Breast epithelium (tissue), 3 donors: ENCODE data around the gene SDC3.

Experiments
- POLR2A ChIP-seq: fragments of 450-650 bp; IDR thresholded peaks from one replicate; pipeline ENCODE4 v1.6.1; 2016; ENCODE audit warnings: antibody characterized with exemption, mild to moderate bottlenecking, moderate library complexity
- POLR2AphosphoS5 ChIP-seq, 3 donors: sonication (generic); formaldehyde crosslinking; IDR thresholded peaks; one replicate each; pipeline ENCODE4 v1.6.1; 2017; ENCODE audit warnings: antibody characterized with exemption in 3 of 3
- TF ChIP-seq, protein P1 (sequence below), 3 donors: fragments of 450-650 bp; IDR thresholded peaks; one replicate each; pipeline ENCODE4 v1.5.1; 2016 to 2017; ENCODE audit warnings: antibody characterized with exemption in 3 of 3, mild to moderate bottlenecking in 3 of 3, moderate library complexity in 3 of 3

DNA sequence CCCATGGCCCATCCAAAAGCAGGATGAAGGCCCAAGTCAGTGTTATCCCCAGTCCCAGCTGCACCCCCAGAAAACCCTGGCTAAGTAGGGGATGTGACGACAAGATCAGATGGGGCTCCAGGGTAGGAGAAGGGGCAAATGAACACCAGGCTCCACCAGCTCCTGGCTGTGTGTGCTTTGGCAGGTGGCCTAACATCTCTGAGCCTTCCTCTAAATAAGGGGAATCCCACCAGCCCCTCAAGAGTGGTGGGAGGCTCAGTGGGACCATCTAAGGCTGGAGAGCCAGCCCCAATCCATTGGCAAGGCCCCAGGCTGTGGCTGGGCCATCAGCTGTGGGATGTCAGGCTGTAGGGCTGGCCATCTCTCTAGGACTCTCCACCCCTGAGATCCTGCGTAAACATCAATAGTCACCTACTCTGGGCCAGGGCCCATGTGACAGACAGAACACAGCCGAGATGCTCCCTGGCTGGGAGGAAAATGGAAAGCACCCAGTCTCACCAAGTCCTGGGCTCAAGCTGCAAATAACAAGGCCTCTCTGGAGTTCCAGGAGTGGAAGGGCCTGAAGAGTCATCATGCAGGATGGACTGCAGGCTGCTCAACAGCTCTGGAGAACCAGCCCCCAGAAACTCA is 7.5 kb downstream of the SDC3 start:
- TF ChIP-seq, protein P1, sequence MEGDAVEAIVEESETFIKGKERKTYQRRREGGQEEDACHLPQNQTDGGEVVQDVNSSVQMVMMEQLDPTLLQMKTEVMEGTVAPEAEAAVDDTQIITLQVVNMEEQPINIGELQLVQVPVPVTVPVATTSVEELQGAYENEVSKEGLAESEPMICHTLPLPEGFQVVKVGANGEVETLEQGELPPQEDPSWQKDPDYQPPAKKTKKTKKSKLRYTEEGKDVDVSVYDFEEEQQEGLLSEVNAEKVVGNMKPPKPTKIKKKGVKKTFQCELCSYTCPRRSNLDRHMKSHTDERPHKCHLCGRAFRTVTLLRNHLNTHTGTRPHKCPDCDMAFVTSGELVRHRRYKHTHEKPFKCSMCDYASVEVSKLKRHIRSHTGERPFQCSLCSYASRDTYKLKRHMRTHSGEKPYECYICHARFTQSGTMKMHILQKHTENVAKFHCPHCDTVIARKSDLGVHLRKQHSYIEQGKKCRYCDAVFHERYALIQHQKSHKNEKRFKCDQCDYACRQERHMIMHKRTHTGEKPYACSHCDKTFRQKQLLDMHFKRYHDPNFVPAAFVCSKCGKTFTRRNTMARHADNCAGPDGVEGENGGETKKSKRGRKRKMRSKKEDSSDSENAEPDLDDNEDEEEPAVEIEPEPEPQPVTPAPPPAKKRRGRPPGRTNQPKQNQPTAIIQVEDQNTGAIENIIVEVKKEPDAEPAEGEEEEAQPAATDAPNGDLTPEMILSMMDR (IDR thresholded peaks at IDR 0.05), result no peak
- TF ChIP-seq POLR2AphosphoS5 (IDR thresholded peaks at IDR 0.05) (no peak), POLR2A (no peak)
